HCT116 (cell line): ENCODE results near the gene DNLZ. TPM values are rescaled to one million over a fixed set of nuclear protein-coding genes. Genes with fewer than 3 reads are reported as not detected.

Experiments used
- ATAC-seq: fragments of 200-7000 bp; cut with Tn5 transposase; 2 replicates; pipeline ENCODE4 v1.9.1; 2020; ENCODE audit warnings: mild to moderate bottlenecking, moderate library complexity
- BruUV-seq: library from RNA; stranded (reverse); fragments of 400-500 nt; replicated peaks from 2 replicates; lab custom pipeline; 2021; lab: Mats Ljungman, UMichigan
- CTCF ChIA-PET: fragments of 300-600 bp; sonication (Branson Sonifier 250); formaldehyde crosslinking; loops from one replicate; lab custom pipeline; 2021; ENCODE audit warnings: antibody characterized with exemption; lab: Charles Lee
- POLR2A ChIA-PET: fragments of 300-600, 350-600 bp; sonication (Branson Sonifier 250); formaldehyde crosslinking; loops from one replicate; lab custom pipeline; 2021; ENCODE audit warnings: antibody characterized with exemption; lab: Charles Lee
- RAD21 ChIA-PET, 2 experiments: fragments of 300-600 bp; sonication (Branson Sonifier 250); formaldehyde crosslinking; loops; one replicate each; lab custom pipeline; 2023; ENCODE audit warnings: low total read pairs in 2 of 2; ENCODE audit not compliant: uncharacterized antibody in 2 of 2, unreplicated experiment in 2 of 2, low non-redundant PET in 1 of 2; lab: Charles Lee
- DNase-seq: peaks from one replicate; pipeline ENCODE4 v3.0.0-alpha.2; 2010; ENCODE audit warnings: low read depth, low spot score
- H2AFZ ChIP-seq: fragments of 200-600 bp; shearing (Covaris generic), sonication (generic); 2 replicates; pipeline ENCODE4 v1.6.1; 2017; ENCODE audit warnings: low read depth, mixed run types, mixed read lengths, antibody characterized with exemption, low read length; ENCODE audit not compliant: poor library complexity, severe bottlenecking
- H3K27ac ChIP-seq: 2 replicates; pipeline ENCODE4 v1.5.1; 2012; ENCODE audit warnings: low read depth, low read length
- H3K27me3 ChIP-seq: fragments of 200-600 bp; sonication (generic); 2 replicates; pipeline ENCODE4 v1.6.1; 2016; ENCODE audit warnings: mixed run types, low read length, mixed read lengths; ENCODE audit not compliant: insufficient read depth
- H3K36me3 ChIP-seq, 2 experiments: fragments of 200-500 bp in 1 of 2; fragments of 200-600 bp in 1 of 2; sonication (Bioruptor generic) in 1 of 2; sonication (generic) in 1 of 2; 2 replicates each; pipeline versions ENCODE4 v1.5.1 to v1.6.1; 2014 to 2016; ENCODE audit warnings: low read length in 2 of 2, inconsistent platforms in 1 of 2, mixed read lengths in 1 of 2, mixed run types in 1 of 2; ENCODE audit not compliant: insufficient read depth in 2 of 2, control insufficient read depth in 1 of 2
- H3K4me1 ChIP-seq, 2 experiments: fragments of 200-600 bp in 1 of 2; sonication (generic) in 1 of 2; 2 replicates each; pipeline versions ENCODE4 v1.5.1 to v1.6.1; 2012 to 2017; ENCODE audit warnings: low read length in 2 of 2, inconsistent platforms in 1 of 2, mild to moderate bottlenecking in 1 of 2, mixed read lengths in 1 of 2, mixed run types in 1 of 2, moderate library complexity in 1 of 2; ENCODE audit not compliant: insufficient read depth in 2 of 2, control insufficient read depth in 1 of 2
- H3K4me2 ChIP-seq: fragments of 200-600 bp; sonication (generic); 2 replicates; pipeline ENCODE4 v1.6.1; 2017; ENCODE audit warnings: mixed run types, low read length, mixed read lengths
- H3K4me3 ChIP-seq, 2 experiments: fragments of 200-600 bp in 1 of 2; sonication (generic) in 1 of 2; replicated peaks in 1 of 2; 2 replicates each; pipeline ENCODE4 v1.5.1; 2011 to 2016; ENCODE audit warnings: low read length in 2 of 2, control low read depth in 1 of 2, low read depth in 1 of 2, mild to moderate bottlenecking in 1 of 2, mixed read lengths in 1 of 2, mixed run types in 1 of 2
- H3K79me2 ChIP-seq: fragments of 200-600 bp; sonication (generic); 2 replicates; pipeline ENCODE4 v1.6.1; 2017; ENCODE audit warnings: mild to moderate bottlenecking, mixed run types, low read length, moderate library complexity, mixed read lengths; ENCODE audit not compliant: insufficient read depth
- H3K9ac ChIP-seq: fragments of 200-600 bp; sonication (generic); 2 replicates; pipeline ENCODE4 v1.6.1; 2016; ENCODE audit warnings: low read length, mixed read lengths
- H3K9me2 ChIP-seq: fragments of 200-600 bp; sonication (generic), shearing (Covaris generic); 2 replicates; pipeline ENCODE4 v1.6.1; 2017; ENCODE audit warnings: mixed run types, mild to moderate bottlenecking, moderate library complexity; ENCODE audit not compliant: insufficient read depth
- H3K9me3 ChIP-seq, 2 experiments: fragments of 200-500 bp in 1 of 2; fragments of 200-600 bp in 1 of 2; sonication (Bioruptor generic) in 1 of 2; sonication (generic) in 1 of 2; 2 replicates each; pipeline ENCODE4 v1.6.1; 2014 to 2017; ENCODE audit warnings: low read length in 2 of 2, mixed read lengths in 2 of 2, inconsistent platforms in 1 of 2, low read depth in 1 of 2, mild to moderate bottlenecking in 1 of 2, mixed run types in 1 of 2, moderate library complexity in 1 of 2; ENCODE audit not compliant: control insufficient read depth in 1 of 2, insufficient read depth in 1 of 2
- H4K20me1 ChIP-seq: fragments of 200-600 bp; sonication (generic), shearing (Covaris generic); 2 replicates; pipeline ENCODE4 v1.6.1; 2017; ENCODE audit warnings: mixed run types, mild to moderate bottlenecking, moderate library complexity; ENCODE audit not compliant: insufficient read depth
- ATF3 ChIP-seq: IDR thresholded peaks from 2 replicates; pipeline ENCODE4 v1.6.1; 2012
- CEBPB ChIP-seq: IDR thresholded peaks from 2 replicates; pipeline ENCODE4 v1.6.1; 2012; ENCODE audit warnings: low read depth
- CTCF ChIP-seq, 3 experiments: fragments of 200-600 bp in 1 of 3; sonication (generic) in 1 of 3; IDR thresholded peaks in 2 of 3; conservative IDR thresholded peaks in 1 of 3; 2 replicates each; pipeline ENCODE4 v1.5.1; 2012 to 2017; ENCODE audit warnings: low read depth in 2 of 3, low read length in 2 of 3, antibody characterized with exemption in 1 of 3, borderline replicate concordance in 1 of 3, control low read depth in 1 of 3, mild to moderate bottlenecking in 1 of 3, mixed read lengths in 1 of 3, mixed run types in 1 of 3, moderate library complexity in 1 of 3; ENCODE audit not compliant: insufficient read depth in 1 of 3
- ELF1 ChIP-seq: IDR thresholded peaks from 2 replicates; pipeline ENCODE4 v1.6.1; 2012; ENCODE audit warnings: low read depth, borderline replicate concordance
- FOSL1 ChIP-seq: IDR thresholded peaks from 2 replicates; pipeline ENCODE4 v1.6.1; 2012; ENCODE audit warnings: low read depth
- POLR2AphosphoS5 ChIP-seq: IDR thresholded peaks from 2 replicates; pipeline ENCODE4 v1.6.1; 2011; ENCODE audit warnings: mild to moderate bottlenecking, low read depth, low read length, moderate library complexity
- RAD21 ChIP-seq: IDR thresholded peaks from 2 replicates; pipeline ENCODE4 v1.6.1; 2012; ENCODE audit warnings: low read depth, mild to moderate bottlenecking
- SIN3A ChIP-seq: IDR thresholded peaks from 2 replicates; pipeline ENCODE4 v1.6.1; 2012; ENCODE audit warnings: low read depth
- SRF ChIP-seq: IDR thresholded peaks from 2 replicates; pipeline ENCODE4 v1.6.1; 2012; ENCODE audit warnings: low read depth
- YY1 ChIP-seq: IDR thresholded peaks from 2 replicates; pipeline ENCODE4 v1.6.1; 2011; ENCODE audit warnings: low read length, low read depth, moderate library complexity, mild to moderate bottlenecking; ENCODE audit not compliant: insufficient replicate concordance; ENCODE audit errors: extremely low read depth
- ZBTB33 ChIP-seq: IDR thresholded peaks from 2 replicates; pipeline ENCODE4 v1.6.1; 2011; ENCODE audit warnings: mild to moderate bottlenecking, low read length, moderate library complexity; ENCODE audit not compliant: insufficient replicate concordance; ENCODE audit errors: extremely low read depth
- ZFX ChIP-seq: fragments of 450-650 bp; IDR thresholded peaks from 2 replicates; pipeline ENCODE4 v1.6.1; 2017
- ZNF274 ChIP-seq: fragments of 200-500 bp; sonication (Bioruptor generic); IDR thresholded peaks from 2 replicates; pipeline ENCODE4 v1.6.1; 2014; ENCODE audit warnings: mild to moderate bottlenecking, low read depth, low read length, inconsistent platforms
- intact Hi-C: fragments of 100-400 bp; cut with micrococcal nuclease; formaldehyde crosslinking; loops from 2 replicates; pipeline ENCODE4 v1.10.0; 2022
- total RNA-seq: library from RNA; stranded (reverse); gene quantifications from one replicate; pipeline ENCODE4 v1.2.1, GENCODE V29; 2021; ENCODE audit not compliant: unreplicated experiment
- TF ChIP-seq, protein P1 (sequence below): IDR thresholded peaks from 2 replicates; pipeline ENCODE4 v1.6.1; 2012

DNLZ gene
- total RNA-seq, 1 experiment from 2014 or later, result 21.9 TPM

DNA sequence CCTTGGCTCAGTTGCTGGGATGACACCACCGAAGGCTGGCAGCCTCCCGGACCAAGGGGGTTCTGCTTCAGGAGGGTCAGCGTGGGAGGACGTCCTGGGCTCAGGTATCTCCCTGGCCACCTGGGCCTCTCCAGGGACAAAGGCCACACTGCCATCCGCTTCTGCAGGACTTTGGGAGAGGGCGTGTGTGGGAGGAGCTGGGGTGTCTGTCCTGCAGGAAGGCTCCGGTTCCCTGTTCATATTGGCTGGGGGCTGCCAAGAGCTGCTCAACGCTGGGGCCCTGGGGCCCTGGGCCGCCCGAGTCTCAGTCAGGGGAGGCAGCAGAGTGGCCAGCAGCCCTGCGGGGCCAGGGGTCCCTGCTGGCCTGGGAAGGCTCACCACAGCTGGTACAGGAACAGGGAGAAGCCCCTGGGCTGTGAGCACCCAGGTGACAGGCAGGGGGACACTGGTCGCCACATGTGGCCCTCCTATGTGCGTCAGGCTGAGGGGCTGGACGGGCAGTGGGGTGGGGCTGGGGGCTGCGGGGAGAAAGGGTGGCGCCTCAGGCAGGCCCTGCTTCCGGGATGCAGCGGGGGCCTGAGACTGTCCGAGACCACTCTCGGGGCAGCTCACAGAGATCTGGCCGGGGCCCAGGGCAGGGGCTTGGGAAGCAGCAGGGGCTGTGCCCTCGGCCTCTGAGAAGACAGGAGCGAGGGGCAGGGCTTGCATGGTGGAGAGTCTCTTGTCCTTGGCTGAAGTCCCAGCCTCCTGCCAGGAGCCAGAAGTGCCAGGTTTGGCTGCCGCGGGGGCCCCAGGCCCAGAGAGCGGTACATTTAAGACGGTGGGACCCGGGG is 14.8 kb upstream of the DNLZ start (continued):
- TF ChIP-seq SRF (no peak), RAD21 (no peak), CEBPB (no peak), ATF3 (no peak), FOSL1 (no peak)

DNA sequence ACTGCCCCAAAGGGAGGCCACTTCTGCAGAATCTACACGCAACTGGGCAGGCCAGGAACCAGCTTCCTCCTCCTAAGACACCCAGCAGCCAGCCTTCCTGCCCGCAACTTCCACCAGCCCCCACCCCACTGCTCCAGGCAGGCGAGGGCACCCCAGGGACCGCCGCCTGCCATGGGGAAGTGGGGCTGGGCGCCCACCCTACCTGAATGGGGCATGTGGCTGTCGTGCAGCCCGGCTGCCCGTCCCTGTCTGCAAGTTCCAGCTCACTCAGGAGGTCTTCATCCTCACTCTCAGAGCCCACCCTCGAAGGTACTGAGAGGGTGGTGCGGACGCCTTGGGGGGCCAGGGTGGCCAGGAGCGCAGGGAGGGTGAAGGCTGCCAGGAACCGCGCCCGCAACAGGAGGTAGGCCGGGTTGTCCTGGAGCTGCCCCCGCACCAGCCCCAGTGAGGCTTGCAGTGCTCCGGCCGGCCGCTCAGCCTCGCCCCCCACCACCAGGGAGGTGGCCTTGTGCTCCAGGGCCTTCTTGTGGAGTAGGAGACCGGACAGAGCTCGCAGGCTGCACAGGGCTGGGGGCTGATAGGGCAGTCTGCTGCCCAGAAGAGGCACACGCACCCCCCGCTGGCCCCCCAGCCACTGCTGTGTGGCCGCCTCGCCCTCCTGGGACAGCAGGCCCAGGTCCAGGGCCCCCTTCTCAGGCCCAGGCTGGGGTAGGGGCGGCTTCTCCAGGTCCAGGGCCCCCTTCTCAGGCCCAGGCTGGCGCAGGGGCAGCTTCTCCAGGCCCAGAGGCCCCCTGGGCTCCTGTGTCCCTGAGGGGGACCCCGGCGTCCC is 14.0 kb upstream of the DNLZ start:
- no peak for ATAC-seq
- Histone ChIP-seq H3K4me2 (no peak overlapping the region), H3K79me2 (no peaks in the 10 kb centered on the region), H3K4me1 (peaks cover 0 to 6% of the 10 kb centered on the region in 2 experiments; a peak in 2 of 4 replicates), H4K20me1 (no peaks in the 10 kb centered on the region), H3K36me3 (peaks cover 0 to 4% of the 10 kb centered on the region in 2 experiments; a peak in 2 of 4 replicates), H3K9ac (no peak overlapping the region), H2AFZ (no peak overlapping the region), H3K27ac (no peak overlapping the region), H3K4me3 (no peak overlapping the region), H3K27me3 (no peaks in the 10 kb centered on the region)
- DNase-seq, result no peak
- CTCF ChIA-PET, result no interaction called here
- TF ChIP-seq CTCF (IDR thresholded peaks at IDR 0.05 in 2 of 3, conservative IDR thresholded peaks at IDR 0.05 in 1 of 3; ENCODE audit: borderline replicate concordance in 1 of 3, insufficient read depth in 1 of 3, low read depth in 2 of 3, low read length in 2 of 3) (no peak), SIN3A (no peak), SRF (no peak), YY1 (no peak), FOSL1 (no peak), POLR2AphosphoS5 (no peak), ZFX (no peak), ZBTB33 (no peak), ELF1 (no peak), RAD21 (no peak), ATF3 (no peak), ZNF274 (no peak)
- TF ChIP-seq, protein P1, sequence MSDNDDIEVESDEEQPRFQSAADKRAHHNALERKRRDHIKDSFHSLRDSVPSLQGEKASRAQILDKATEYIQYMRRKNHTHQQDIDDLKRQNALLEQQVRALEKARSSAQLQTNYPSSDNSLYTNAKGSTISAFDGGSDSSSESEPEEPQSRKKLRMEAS, result no peak
- TF ChIP-seq, all 23 proteins: peak for 0
- intact Hi-C loops, result no loop called here
- ChIA-PET POLR2A (no interaction called here), RAD21 (no interaction called here)
- no TSS peak for BruUV-seq
- no peaks in the 10 kb centered on the region for H3K9me2 ChIP-seq
- H3K9me3 ChIP-seq, result no peaks in the 10 kb centered on the region
